Mucosa of stomach (tissue), 1 donor: ENCODE data around the gene BCAS1.

Experiments used
- H3K27me3 ChIP-seq: one replicate; pipeline ENCODE4 v1.7.0; 2013; ENCODE audit warnings: mild to moderate bottlenecking, low read length; ENCODE audit not compliant: control insufficient read depth, insufficient read depth
- H3K36me3 ChIP-seq: one replicate; pipeline ENCODE4 v1.7.0; 2013; ENCODE audit warnings: low read length; ENCODE audit not compliant: control insufficient read depth, insufficient read depth
- H3K4me1 ChIP-seq: one replicate; pipeline ENCODE4 v1.7.0; 2013; ENCODE audit warnings: mild to moderate bottlenecking, low read length; ENCODE audit not compliant: control insufficient read depth, insufficient read depth
- H3K4me3 ChIP-seq: one replicate; pipeline ENCODE4 v1.7.0; 2013; ENCODE audit warnings: low read length
- H3K9ac ChIP-seq: one replicate; pipeline ENCODE4 v1.7.0; 2013; ENCODE audit warnings: mild to moderate bottlenecking, low read length, moderate library complexity
- H3K9me3 ChIP-seq: one replicate; pipeline ENCODE4 v1.7.0; 2013; ENCODE audit warnings: mild to moderate bottlenecking, low read length, moderate library complexity; ENCODE audit not compliant: control insufficient read depth
- donor health status: Pancreatic carcinoma.

The BCAS1 gene

GRCh38 chr20:53999077-53999476 lies 71.3 kb downstream of the BCAS1 start:
- H3K9ac ChIP-seq, result no peak overlapping the region
- no peaks in the 10 kb centered on the region for H3K36me3 ChIP-seq
- H3K4me3 ChIP-seq, result no peak overlapping the region
- no peaks in the 10 kb centered on the region for H3K27me3 ChIP-seq
- H3K4me1 ChIP-seq, result no peaks in the 10 kb centered on the region
- H3K9me3 ChIP-seq, result no peaks in the 10 kb centered on the region

GRCh38 chr20:53996584-53997486 lies 73.6 kb downstream of the BCAS1 start:
- H3K9me3 ChIP-seq, result no peaks in the 10 kb centered on the region

GRCh38 chr20:53995949-53996348 lies 74.4 kb downstream of the BCAS1 start:
- no peaks in the 10 kb centered on the region for H3K9me3 ChIP-seq
- no peaks in the 10 kb centered on the region for H3K4me1 ChIP-seq
- no peak overlapping the region for H3K4me3 ChIP-seq
- H3K9ac ChIP-seq, result no peak overlapping the region
- no peaks in the 10 kb centered on the region for H3K36me3 ChIP-seq
- H3K27me3 ChIP-seq, result no peaks in the 10 kb centered on the region

More at GRCh38 chr20:53996584-53997486, 73.6 kb downstream of the BCAS1 start:
- Histone ChIP-seq H3K4me3 (no peak overlapping the region), H3K27me3 (no peaks in the 10 kb centered on the region), H3K36me3 (no peaks in the 10 kb centered on the region), H3K4me1 (no peaks in the 10 kb centered on the region), H3K9ac (no peak overlapping the region)

- Histone ChIP-seq H3K9ac (no peak overlapping the region), H3K4me1 (no peaks in the 10 kb centered on the region), H3K27me3 (no peaks in the 10 kb centered on the region), H3K4me3 (no peak overlapping the region), H3K9me3 (no peaks in the 10 kb centered on the region), H3K36me3 (no peaks in the 10 kb centered on the region)
Observed at GRCh38 chr20:53994088-53994487, 76.3 kb downstream of the BCAS1 start.

- H3K36me3 ChIP-seq, result no peaks in the 10 kb centered on the region
- no peak overlapping the region for H3K9ac ChIP-seq
- H3K4me3 ChIP-seq, result no peak overlapping the region
- H3K27me3 ChIP-seq, result no peaks in the 10 kb centered on the region
- H3K9me3 ChIP-seq, result no peaks in the 10 kb centered on the region
- no peaks in the 10 kb centered on the region for H3K4me1 ChIP-seq
Observed at GRCh38 chr20:53993310-53993709, 77.1 kb downstream of the BCAS1 start.

- Histone ChIP-seq H3K9ac (no peak overlapping the region), H3K4me1 (no peaks in the 10 kb centered on the region), H3K9me3 (no peaks in the 10 kb centered on the region), H3K4me3 (no peak overlapping the region), H3K27me3 (no peaks in the 10 kb centered on the region), H3K36me3 (no peaks in the 10 kb centered on the region)
Observed at GRCh38 chr20:53990768-53991450, 79.5 kb downstream of the BCAS1 start.

GRCh38 chr20:53990003-53990402 lies 80.4 kb downstream of the BCAS1 start:
- Histone ChIP-seq H3K9ac (no peak overlapping the region), H3K9me3 (no peaks in the 10 kb centered on the region), H3K4me3 (no peak overlapping the region), H3K36me3 (no peaks in the 10 kb centered on the region), H3K4me1 (no peaks in the 10 kb centered on the region), H3K27me3 (no peaks in the 10 kb centered on the region)

GRCh38 chr20:53989401-53989800 lies 81.0 kb downstream of the BCAS1 start:
- H3K4me3 ChIP-seq, result no peak overlapping the region
- no peaks in the 10 kb centered on the region for H3K27me3 ChIP-seq
- H3K9me3 ChIP-seq, result no peaks in the 10 kb centered on the region
- H3K4me1 ChIP-seq, result no peaks in the 10 kb centered on the region
- no peaks in the 10 kb centered on the region for H3K36me3 ChIP-seq
- H3K9ac ChIP-seq, result no peak overlapping the region

- Histone ChIP-seq H3K4me1 (no peaks in the 10 kb centered on the region), H3K27me3 (no peaks in the 10 kb centered on the region), H3K9ac (no peak overlapping the region), H3K9me3 (no peaks in the 10 kb centered on the region), H3K4me3 (no peak overlapping the region), H3K36me3 (no peaks in the 10 kb centered on the region)
Observed at GRCh38 chr20:53986037-53986650, 84.2 kb downstream of the BCAS1 start.

GRCh38 chr20:53985150-53985518 lies 85.3 kb downstream of the BCAS1 start:
- Histone ChIP-seq H3K36me3 (no peaks in the 10 kb centered on the region), H3K9me3 (no peaks in the 10 kb centered on the region), H3K4me1 (no peaks in the 10 kb centered on the region), H3K9ac (no peak overlapping the region), H3K4me3 (no peak overlapping the region), H3K27me3 (no peaks in the 10 kb centered on the region)

GRCh38 chr20:53984356-53985149 lies 85.8 kb downstream of the BCAS1 start:
- no peak overlapping the region for H3K4me3 ChIP-seq
- no peaks in the 10 kb centered on the region for H3K36me3 ChIP-seq
- H3K27me3 ChIP-seq, result no peaks in the 10 kb centered on the region
- no peak overlapping the region for H3K9ac ChIP-seq
- H3K4me1 ChIP-seq, result no peaks in the 10 kb centered on the region
- H3K9me3 ChIP-seq, result no peaks in the 10 kb centered on the region
